ENCODE measurements around the gene KIRREL3.

The KIRREL3 gene

GRCh38 chr11:126438691-126439090 is 561.9 kb downstream of the KIRREL3 start:
- DNase-seq (ENCODE audit: low read depth), result no peak

GRCh38 chr11:126438272-126438671 is 562.3 kb downstream of the KIRREL3 start:
- no peak for DNase-seq (ENCODE audit: low read depth)

- no peak for DNase-seq (ENCODE audit: low read depth)
Measured at GRCh38 chr11:126437731-126438130, 562.8 kb downstream of the KIRREL3 start.

GRCh38 chr11:126436209-126436755 is 564.3 kb downstream of the KIRREL3 start:
- no peak for DNase-seq (ENCODE audit: low read depth)

- no peak for DNase-seq (ENCODE audit: low read depth)
Measured at GRCh38 chr11:126434950-126435335, 565.6 kb downstream of the KIRREL3 start.

- no peak for DNase-seq (ENCODE audit: low read depth)
Measured at GRCh38 chr11:126433989-126434949, 566.3 kb downstream of the KIRREL3 start.

- no peak for DNase-seq (ENCODE audit: low read depth)
Measured at GRCh38 chr11:126433244-126433846, 567.2 kb downstream of the KIRREL3 start.

- DNase-seq (ENCODE audit: low read depth), result no peak
Measured at GRCh38 chr11:126432525-126432924, 568.0 kb downstream of the KIRREL3 start.

- DNase-seq (ENCODE audit: low read depth), result no peak
Measured at GRCh38 chr11:126432065-126432461, 568.5 kb downstream of the KIRREL3 start.

GRCh38 chr11:126431401-126432064 is 569.0 kb downstream of the KIRREL3 start:
- peak; percentile 95 for DNase-seq (ENCODE audit: low read depth)

GRCh38 chr11:126430581-126431335 is 569.8 kb downstream of the KIRREL3 start:
- peak; percentile 38 for DNase-seq (ENCODE audit: low read depth)

- peak; percentile 35 for DNase-seq (ENCODE audit: low read depth)
Measured at GRCh38 chr11:126426820-126427749, 573.5 kb downstream of the KIRREL3 start.

- no peak for DNase-seq (ENCODE audit: low read depth)
Measured at GRCh38 chr11:126426106-126426505, 574.5 kb downstream of the KIRREL3 start.

- no peak for DNase-seq (ENCODE audit: low read depth)
Measured at GRCh38 chr11:126424471-126425039, 576.0 kb downstream of the KIRREL3 start.

GRCh38 chr11:126423743-126424142 is 576.8 kb downstream of the KIRREL3 start:
- no peak for DNase-seq (ENCODE audit: low read depth)

- DNase-seq (ENCODE audit: low read depth), result no peak
Measured at GRCh38 chr11:126423154-126423553, 577.4 kb downstream of the KIRREL3 start.

- no peak for DNase-seq (ENCODE audit: low read depth)
Measured at GRCh38 chr11:126422446-126422845, 578.1 kb downstream of the KIRREL3 start.

GRCh38 chr11:126421271-126421671 is 579.3 kb downstream of the KIRREL3 start:
- no peak for DNase-seq (ENCODE audit: low read depth)

- DNase-seq (ENCODE audit: low read depth), result no peak
Measured at GRCh38 chr11:126420698-126421256, 579.8 kb downstream of the KIRREL3 start.
